Right lobe of liver (tissue), 4 donors: ENCODE data around the gene NTM.

ENCODE experiments used
- CTCF ChIP-seq, 4 donors: fragments of 200-600 bp in 3 of 4; fragments of 450-650 bp in 1 of 4; IDR thresholded peaks; one replicate each; pipeline versions ENCODE4 v1.5.1 to v1.8.0; 2016 to 2022; ENCODE audit warnings: antibody characterized with exemption in 4 of 4, mild to moderate bottlenecking in 2 of 4
- POLR2A ChIP-seq: fragments of 450-650 bp; IDR thresholded peaks from one replicate; pipeline ENCODE4 v1.6.1; 2017; ENCODE audit warnings: antibody characterized with exemption, mild to moderate bottlenecking
- donor health status: DM: no; HTN: no; CAD: no.
- donor health status: DM: no; HTN: no; CAD: no.
- donor health status: DM: no; HTN: yes; CAD: no.

- TF ChIP-seq POLR2A (no peak), CTCF (IDR thresholded peaks at IDR 0.05) (no peak)
These were observed 162.7 kb downstream of the NTM start for GRCh38 chr11:131533149-131533548.
